ENCODE data around the gene NKPD1. TPM values are rescaled to one million over a fixed set of nuclear protein-coding genes. Genes with fewer than 3 reads are reported as not detected.

Gene NKPD1
- total RNA-seq, 2 donors from 2014 or later: 3.6 to 4.1 TPM

DNA sequence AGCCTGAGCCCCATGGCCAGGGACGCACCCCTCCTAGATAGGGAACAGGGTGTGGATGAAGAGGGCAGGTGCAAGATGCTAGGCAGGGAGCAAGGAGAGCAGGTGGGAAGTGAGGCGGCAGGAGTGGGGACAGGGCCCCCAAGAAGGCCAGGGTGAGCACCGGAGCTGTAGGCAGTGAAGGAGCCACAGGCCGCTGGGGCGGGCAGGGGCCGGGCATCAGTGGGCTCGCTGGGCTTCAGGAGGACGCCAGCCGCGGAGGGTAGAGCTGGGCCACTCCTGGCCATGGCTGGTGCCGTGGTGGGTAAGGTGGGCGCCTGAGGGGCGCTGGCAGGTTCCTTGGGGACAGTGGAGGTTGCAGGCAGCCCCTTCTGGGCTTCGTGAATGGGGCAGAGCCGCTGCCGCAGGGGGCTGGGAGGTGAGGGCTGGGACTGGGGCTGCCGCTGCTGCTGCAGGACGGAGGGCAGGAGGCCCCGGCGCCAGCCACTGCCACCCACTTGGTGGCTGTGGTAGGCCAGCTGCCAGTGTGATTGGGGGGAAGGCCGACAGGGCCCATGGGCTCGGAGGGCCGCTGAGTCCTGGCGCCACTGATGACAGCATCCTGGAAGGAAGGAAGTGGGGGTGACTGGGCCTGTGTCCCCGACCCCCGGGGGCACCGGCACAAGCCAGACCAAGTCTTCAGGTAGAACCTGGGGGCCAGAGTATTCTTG lies 2.1 kb downstream of the NKPD1 start:
- TF ChIP-seq, protein P1, sequence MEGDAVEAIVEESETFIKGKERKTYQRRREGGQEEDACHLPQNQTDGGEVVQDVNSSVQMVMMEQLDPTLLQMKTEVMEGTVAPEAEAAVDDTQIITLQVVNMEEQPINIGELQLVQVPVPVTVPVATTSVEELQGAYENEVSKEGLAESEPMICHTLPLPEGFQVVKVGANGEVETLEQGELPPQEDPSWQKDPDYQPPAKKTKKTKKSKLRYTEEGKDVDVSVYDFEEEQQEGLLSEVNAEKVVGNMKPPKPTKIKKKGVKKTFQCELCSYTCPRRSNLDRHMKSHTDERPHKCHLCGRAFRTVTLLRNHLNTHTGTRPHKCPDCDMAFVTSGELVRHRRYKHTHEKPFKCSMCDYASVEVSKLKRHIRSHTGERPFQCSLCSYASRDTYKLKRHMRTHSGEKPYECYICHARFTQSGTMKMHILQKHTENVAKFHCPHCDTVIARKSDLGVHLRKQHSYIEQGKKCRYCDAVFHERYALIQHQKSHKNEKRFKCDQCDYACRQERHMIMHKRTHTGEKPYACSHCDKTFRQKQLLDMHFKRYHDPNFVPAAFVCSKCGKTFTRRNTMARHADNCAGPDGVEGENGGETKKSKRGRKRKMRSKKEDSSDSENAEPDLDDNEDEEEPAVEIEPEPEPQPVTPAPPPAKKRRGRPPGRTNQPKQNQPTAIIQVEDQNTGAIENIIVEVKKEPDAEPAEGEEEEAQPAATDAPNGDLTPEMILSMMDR (IDR thresholded peaks at IDR 0.05): no peak
- TF ChIP-seq POLR2A (IDR thresholded peaks at IDR 0.05) (no peak), POLR2AphosphoS5 (IDR thresholded peaks at IDR 0.05) (no peak)
- DNase-seq (ENCODE audit: low spot score): no peak
- WGBS: 86% methylated on average over 23 of the region's 27 CpGs
- Histone ChIP-seq H3K36me3 (no peaks in the 10 kb centered on the region), H3K9me3 (no peaks in the 10 kb centered on the region), H3K4me3 (no peak overlapping the region), H3K27me3 (replicated peaks; ENCODE audit: insufficient read depth) (no peaks in the 10 kb centered on the region), H3K4me1 (replicated peaks) (peaks cover 20% of the 10 kb centered on the region), H3K27ac (no peak overlapping the region)
- intact Hi-C loops (cut with DNase I): no loop called here

DNA sequence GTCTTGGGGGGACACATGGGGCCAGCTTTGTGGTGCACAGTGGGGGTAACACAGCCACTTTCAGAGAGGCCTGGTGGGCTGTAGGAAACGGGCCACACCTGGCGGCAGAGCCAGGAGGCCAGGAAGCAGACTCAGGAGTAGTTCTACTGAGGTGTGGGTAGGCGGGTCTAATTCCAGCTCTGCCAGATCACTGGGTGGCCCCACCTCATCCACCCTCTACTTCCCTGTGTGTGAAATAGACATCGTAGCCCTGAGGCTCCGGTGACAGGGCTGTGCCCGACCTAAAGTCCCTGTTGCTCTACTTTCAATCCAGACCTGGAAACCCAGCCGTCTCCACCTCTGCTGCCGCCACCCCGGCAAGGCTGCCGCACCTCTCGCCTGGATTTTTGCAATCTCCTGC lies 4.0 kb downstream of the NKPD1 start:
- no peak for DNase-seq (ENCODE audit: low spot score)
- peaks cover under 1% of the 10 kb centered on the region for H3K27me3 ChIP-seq (replicated peaks; ENCODE audit: insufficient read depth)
- no peaks in the 10 kb centered on the region for H3K36me3 ChIP-seq
- H3K9me3 ChIP-seq: no peaks in the 10 kb centered on the region
- H3K4me1 ChIP-seq (replicated peaks): peaks cover 28% of the 10 kb centered on the region
- H3K27ac ChIP-seq: no peak overlapping the region
- TF ChIP-seq POLR2AphosphoS5 (IDR thresholded peaks at IDR 0.05) (no peak), POLR2A (IDR thresholded peaks at IDR 0.05) (no peak)
- TF ChIP-seq, protein P1 (IDR thresholded peaks at IDR 0.05): no peak
- WGBS: 64% methylated on average over 11 of the region's 11 CpGs
- no peak overlapping the region for H3K4me3 ChIP-seq
- intact Hi-C loops (cut with DNase I): no loop called here

DNA sequence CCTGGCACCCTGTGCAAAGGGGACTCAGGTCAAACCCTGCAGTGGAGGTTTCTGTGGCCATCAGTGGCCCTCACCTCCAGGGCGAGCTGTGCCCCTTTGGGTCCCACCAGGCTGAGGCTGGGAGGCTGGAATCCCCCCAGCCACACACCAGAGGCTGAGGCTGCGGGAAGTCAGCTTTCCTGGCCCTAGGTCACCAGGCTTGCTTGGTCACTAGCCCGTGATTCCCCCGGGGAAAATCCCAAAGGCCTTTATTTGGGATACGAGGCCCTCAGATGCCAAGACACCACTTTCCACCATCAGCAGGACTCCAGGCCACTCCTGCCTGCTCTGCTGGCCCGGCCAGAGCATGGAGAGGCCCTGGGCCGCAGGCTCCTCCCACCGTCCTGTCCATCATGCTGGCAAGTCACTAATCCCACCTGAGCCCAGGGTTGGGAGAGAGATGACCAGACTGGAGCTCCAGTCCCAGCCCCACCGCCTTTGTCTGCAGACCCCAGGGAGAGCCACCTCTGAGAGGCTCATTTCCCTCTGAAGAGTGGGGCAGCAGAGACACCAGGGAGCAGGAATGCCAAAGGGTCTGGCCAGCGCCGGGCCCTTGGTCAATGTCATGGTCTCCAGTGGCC lies 4.7 kb downstream of the NKPD1 start:
- Histone ChIP-seq H3K36me3 (no peaks in the 10 kb centered on the region), H3K27ac (no peak overlapping the region), H3K4me1 (replicated peaks) (peaks cover 22% of the 10 kb centered on the region), H3K27me3 (replicated peaks; ENCODE audit: insufficient read depth) (peaks cover 2% of the 10 kb centered on the region), H3K4me3 (no peak overlapping the region), H3K9me3 (no peaks in the 10 kb centered on the region)
- WGBS: 79% methylated on average over 11 of the region's 11 CpGs
- TF ChIP-seq POLR2A (IDR thresholded peaks at IDR 0.05): no peak
- TF ChIP-seq, protein P1 (IDR thresholded peaks at IDR 0.05): no peak
- no peak for TF ChIP-seq POLR2AphosphoS5 (IDR thresholded peaks at IDR 0.05)
- no peak for DNase-seq (ENCODE audit: low spot score)
- intact Hi-C loops (cut with DNase I): no loop called here

DNA sequence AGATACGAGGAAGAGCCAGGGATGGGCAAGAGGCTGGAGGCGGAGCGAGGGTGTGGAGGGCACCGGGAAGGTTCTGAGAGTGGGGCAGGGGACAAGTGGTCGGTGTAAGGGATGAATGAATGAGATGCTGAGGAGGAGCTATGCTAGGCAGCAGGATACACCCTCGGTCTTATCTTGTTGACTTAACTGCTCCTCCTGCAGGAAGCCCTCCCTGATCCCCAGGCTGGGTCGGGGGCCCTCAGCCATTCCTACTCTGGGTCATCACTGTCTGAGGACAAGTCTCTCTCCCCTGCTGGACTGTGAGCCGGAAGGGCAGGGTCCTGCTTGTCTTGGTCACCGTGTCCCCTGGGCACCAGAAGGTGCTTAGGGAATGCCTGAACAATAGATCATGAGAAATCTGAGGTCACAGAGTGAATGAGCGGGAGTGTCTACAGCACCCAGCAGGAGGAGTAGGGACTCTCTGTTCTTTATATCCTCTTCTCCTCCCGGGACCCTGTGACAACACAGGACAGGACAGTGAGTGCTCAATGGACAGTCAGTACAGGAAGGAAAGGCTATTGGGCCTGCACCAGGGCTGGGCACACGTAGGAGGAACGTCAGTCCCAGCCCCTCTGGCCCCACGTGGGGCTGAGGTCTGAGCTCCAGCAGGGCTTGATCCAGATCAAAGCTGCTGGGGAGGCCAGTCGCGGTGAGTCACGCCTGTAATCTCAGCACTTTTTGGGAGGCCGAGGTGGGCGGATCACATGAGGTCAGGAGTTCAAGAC lies 6.5 kb downstream of the NKPD1 start:
- H3K9me3 ChIP-seq: no peaks in the 10 kb centered on the region
- TF ChIP-seq POLR2AphosphoS5 (IDR thresholded peaks at IDR 0.05) (no peak), POLR2A (IDR thresholded peaks at IDR 0.05) (no peak)
- TF ChIP-seq, protein P1 (IDR thresholded peaks at IDR 0.05): no peak
- H3K4me1 ChIP-seq (replicated peaks): peaks cover 19% of the 10 kb centered on the region
- peaks cover 2% of the 10 kb centered on the region for H3K27me3 ChIP-seq (replicated peaks; ENCODE audit: insufficient read depth)
- H3K4me3 ChIP-seq: peak overlapping the region in 1 of 2 donors; percentile 16
- intact Hi-C loops (cut with DNase I): no loop called here
- no peaks in the 10 kb centered on the region for H3K36me3 ChIP-seq
- WGBS: 61% methylated on average over 18 of the region's 19 CpGs
- DNase-seq (ENCODE audit: low spot score): no peak
- no peak overlapping the region for H3K27ac ChIP-seq

Measured in prostate gland (tissue), 2 donors.